ENCODE data around the gene BST1.
"Not testable (repeated sequence)": the region's sequence is repeated elsewhere in the genome, so short reads cannot be mapped to it uniquely, and the experiment has no call there.

The BST1 gene

GRCh38 chr4:15749001-15749400 is 46.1 kb downstream of the BST1 start:
- DNase-seq (ENCODE audit: low spot score) = no peak

GRCh38 chr4:15751153-15751552 is 48.3 kb downstream of the BST1 start:
- no peak for DNase-seq (ENCODE audit: low spot score)

- no peak for DNase-seq (ENCODE audit: low spot score)
These were observed 50.2 kb downstream of the BST1 start for GRCh38 chr4:15753081-15753480.

GRCh38 chr4:15753786-15754185 is 50.9 kb downstream of the BST1 start:
- DNase-seq (ENCODE audit: low spot score) = no peak

GRCh38 chr4:15754323-15754722 is 51.5 kb downstream of the BST1 start:
- DNase-seq (ENCODE audit: low spot score) = no peak

- DNase-seq (ENCODE audit: low spot score) = no peak
These were observed 52.7 kb downstream of the BST1 start for GRCh38 chr4:15755321-15756155.

GRCh38 chr4:15756361-15756861 is 53.5 kb downstream of the BST1 start:
- DNase-seq (ENCODE audit: low spot score) = no peak

- DNase-seq (ENCODE audit: low spot score) = no peak
These were observed 54.2 kb downstream of the BST1 start for GRCh38 chr4:15757054-15757453.

- DNase-seq (ENCODE audit: low spot score) = no peak
These were observed 55.4 kb downstream of the BST1 start for GRCh38 chr4:15758294-15758693.

GRCh38 chr4:15762460-15762859 is 59.6 kb downstream of the BST1 start:
- not testable (repeated sequence) for DNase-seq (ENCODE audit: low spot score)

GRCh38 chr4:15765391-15765790 is 62.5 kb downstream of the BST1 start:
- DNase-seq (ENCODE audit: low spot score) = no peak

GRCh38 chr4:15765910-15766697 is 63.2 kb downstream of the BST1 start:
- no peak for DNase-seq (ENCODE audit: low spot score)

- DNase-seq (ENCODE audit: low spot score) = no peak
These were observed 64.0 kb downstream of the BST1 start for GRCh38 chr4:15766821-15767220.

GRCh38 chr4:15769202-15769601 is 66.3 kb downstream of the BST1 start:
- DNase-seq (ENCODE audit: low spot score) = no peak

GRCh38 chr4:15771216-15772058 is 68.6 kb downstream of the BST1 start:
- no peak for DNase-seq (ENCODE audit: low spot score)

GRCh38 chr4:15774020-15774420 is 71.2 kb downstream of the BST1 start:
- no peak for DNase-seq (ENCODE audit: low spot score)

GRCh38 chr4:15776871-15777648 is 74.2 kb downstream of the BST1 start:
- no peak for DNase-seq (ENCODE audit: low spot score)

- no peak for DNase-seq (ENCODE audit: low spot score)
These were observed 74.9 kb downstream of the BST1 start for GRCh38 chr4:15777697-15778288.

- DNase-seq (ENCODE audit: low spot score) = no peak
These were observed 75.7 kb downstream of the BST1 start, which contains the start of gene CD38 for GRCh38 chr4:15778289-15779241. TSS of gene CD38 (plus strand) at chr4:15778328. CDS start at chr4:15778415, 87 bp downstream.

GRCh38 chr4:15779306-15779705 is 76.4 kb downstream of the BST1 start:
- DNase-seq (ENCODE audit: low spot score) = no peak

All from hematopoietic multipotent progenitor cell treated with erythropoietin and hydrocortisone succinate and interleukin-3 and kit ligand, for 15 days (in vitro differentiated cells).